Activated T-helper 1 cell treated with anti-CD3 and anti-CD28 coated beads, Interleukin-12 subunit alpha, Interleukin-12 subunit beta, Interleukin-2, Interleukin-4 antibody, amounts not matched to agents 30 ng/mL and 10 ng/mL and 1 ng/mL, durations not matched to agents 14 hours and 24 hours and 36 hours (primary cell): ENCODE results near the gene IMPG2. TPM values are rescaled to one million over a fixed set of nuclear protein-coding genes. Genes with fewer than 3 reads are reported as not detected.

Experiments
- DNase-seq: peaks from one replicate; pipeline ENCODE4 v3.0.0; 2021; ENCODE audit warnings: low spot score
- H3K27ac Mint-ChIP-seq: one replicate; pipeline ENCODE4 v1.8.0; 2021; ENCODE audit warnings: mild to moderate bottlenecking, mixed read lengths
- H3K27me3 Mint-ChIP-seq: one replicate; pipeline ENCODE4 v1.8.0; 2022; ENCODE audit warnings: mild to moderate bottlenecking, moderate library complexity, mixed read lengths; ENCODE audit not compliant: insufficient read depth
- H3K36me3 Mint-ChIP-seq: one replicate; pipeline ENCODE4 v1.8.0; 2021; ENCODE audit warnings: low read depth, mixed read lengths
- H3K4me1 Mint-ChIP-seq: one replicate; pipeline ENCODE4 v1.8.0; 2021; ENCODE audit warnings: low read depth, mixed read lengths
- H3K4me3 Mint-ChIP-seq: one replicate; pipeline ENCODE4 v1.8.0; 2021; ENCODE audit warnings: mild to moderate bottlenecking, moderate library complexity, mixed read lengths
- H3K9me3 Mint-ChIP-seq: one replicate; pipeline ENCODE4 v1.8.0; 2021; ENCODE audit warnings: mixed read lengths
- intact Hi-C: fragments of 100-400 bp; cut with micrococcal nuclease; formaldehyde crosslinking; loops from one replicate; pipeline ENCODE4 v1.15.1; 2024
- total RNA-seq: library from RNA; stranded (reverse); gene quantifications from 2 replicates; pipeline ENCODE4 v1.2.3, GENCODE V29; 2022

The IMPG2 gene
- total RNA-seq, 1 donor from 2014 or later = 0.13 TPM

DNA sequence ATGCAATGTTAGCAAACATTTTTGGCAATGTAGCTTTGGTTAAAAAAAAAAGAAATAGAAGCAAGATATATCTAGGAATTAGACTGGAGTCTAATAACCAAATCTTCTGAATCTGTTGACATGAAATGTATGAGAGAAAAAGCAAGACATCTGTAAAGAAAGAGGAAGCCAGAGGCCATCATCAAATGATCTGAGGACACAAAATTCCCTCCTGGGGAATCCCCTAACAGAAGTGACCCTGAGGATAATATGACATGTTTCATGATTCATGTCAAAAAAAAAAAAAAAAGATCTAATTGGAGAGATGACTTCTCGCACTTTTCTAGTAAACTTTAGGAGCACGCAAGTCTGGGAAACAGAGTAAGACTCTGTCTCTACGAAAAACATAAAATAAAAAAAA, 70.9 kb downstream of the IMPG2 start:
- DNase-seq = no peak
- H3K4me1 Mint-ChIP-seq = no peaks in the 10 kb centered on the region
- H3K36me3 Mint-ChIP-seq = no peaks in the 10 kb centered on the region
- no peak overlapping the region for H3K4me3 Mint-ChIP-seq
- H3K27ac Mint-ChIP-seq = no peak overlapping the region
- intact Hi-C loops = no loop called here
- H3K9me3 Mint-ChIP-seq = no peaks in the 10 kb centered on the region
- no peaks in the 10 kb centered on the region for H3K27me3 Mint-ChIP-seq

DNA sequence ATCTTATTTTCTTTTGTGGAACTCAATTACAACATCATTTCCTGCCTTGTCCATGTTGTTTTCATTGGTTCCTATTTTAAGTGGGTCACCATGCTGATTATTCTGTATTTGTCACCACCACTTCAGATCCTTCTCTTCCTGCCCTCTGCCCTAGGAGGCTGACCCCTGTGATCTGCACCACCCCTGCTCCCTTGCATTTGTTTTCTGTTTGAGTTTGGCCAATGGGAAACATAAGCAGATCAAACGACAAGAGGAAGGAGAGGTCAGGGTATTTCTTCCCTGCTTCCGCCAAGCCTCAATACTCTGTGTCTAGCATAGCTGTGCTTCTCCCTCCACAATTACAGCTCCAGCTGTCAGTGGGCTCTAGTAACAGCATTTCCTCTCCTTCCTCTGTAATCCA, 71.6 kb downstream of the IMPG2 start:
- no peaks in the 10 kb centered on the region for H3K9me3 Mint-ChIP-seq
- no peak overlapping the region for H3K4me3 Mint-ChIP-seq
- no peaks in the 10 kb centered on the region for H3K27me3 Mint-ChIP-seq
- DNase-seq = no peak
- no peaks in the 10 kb centered on the region for H3K36me3 Mint-ChIP-seq
- no peak overlapping the region for H3K27ac Mint-ChIP-seq
- H3K4me1 Mint-ChIP-seq = no peaks in the 10 kb centered on the region
- intact Hi-C loops = no loop called here

DNA sequence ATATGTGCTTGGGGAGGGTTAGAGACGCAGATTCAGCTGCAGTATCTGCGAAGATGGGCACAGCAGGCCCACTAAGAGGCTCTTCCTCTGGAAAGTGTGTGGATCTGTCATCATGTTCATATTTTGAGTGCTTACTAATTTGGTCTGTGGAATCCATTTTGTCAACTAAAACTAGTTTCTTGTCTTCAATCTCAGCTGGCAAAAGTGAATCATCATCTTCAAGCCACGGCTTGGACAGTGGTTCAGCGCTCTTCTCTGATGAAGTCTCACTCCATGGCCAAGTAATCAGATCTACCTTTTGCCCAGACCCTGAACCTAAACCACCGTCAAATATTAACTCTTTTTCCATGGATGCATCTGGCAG, 76.2 kb downstream of the IMPG2 start:
- Mint-ChIP-seq H3K4me3 (no peak overlapping the region), H3K9me3 (no peaks in the 10 kb centered on the region), H3K27ac (no peak overlapping the region), H3K4me1 (no peaks in the 10 kb centered on the region), H3K36me3 (no peaks in the 10 kb centered on the region), H3K27me3 (no peaks in the 10 kb centered on the region)
- intact Hi-C loops = no loop called here
- DNase-seq = no peak

DNA sequence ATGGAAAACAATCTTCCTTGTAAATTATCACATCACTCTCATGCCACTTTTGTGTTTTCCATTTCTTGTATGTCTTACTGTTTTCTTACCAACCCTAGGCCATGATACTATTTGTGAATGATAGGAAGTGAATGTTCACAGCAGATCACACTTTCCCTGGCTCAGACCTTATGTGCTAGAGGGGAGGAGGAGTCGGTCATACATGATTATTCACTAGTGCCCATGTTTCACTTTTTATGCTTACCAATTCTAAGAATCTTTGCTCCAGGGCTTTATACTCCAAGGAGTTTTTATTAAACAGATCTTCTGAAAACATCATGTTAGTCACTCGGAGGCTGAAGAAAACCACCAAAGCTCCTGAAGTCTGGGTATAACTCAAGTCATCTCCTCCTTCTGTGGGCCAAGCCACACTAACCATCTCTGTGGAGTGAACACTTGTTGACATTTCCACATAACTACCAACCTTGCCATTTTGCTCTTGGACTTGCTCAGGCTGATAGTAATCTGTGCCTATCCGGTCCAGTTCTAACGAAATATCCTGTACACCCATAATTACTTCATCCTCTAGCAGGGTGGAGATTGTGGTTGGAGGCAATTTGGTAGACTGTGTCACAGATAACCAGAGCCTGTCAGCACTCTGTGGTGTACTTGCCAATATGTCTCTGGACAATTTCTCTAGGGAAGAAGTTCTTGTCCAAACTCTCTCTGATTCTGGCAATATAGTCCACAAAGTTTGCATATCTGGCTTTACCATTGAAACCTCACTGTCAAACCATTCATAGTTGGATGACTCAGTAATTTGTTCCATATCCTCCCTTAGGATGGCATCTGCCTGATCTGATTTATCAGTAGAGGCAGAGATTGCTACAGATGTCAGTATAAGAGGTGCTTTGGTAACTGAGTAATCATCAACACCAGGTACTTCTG, 76.8 kb downstream of the IMPG2 start:
- Mint-ChIP-seq H3K4me3 (no peak overlapping the region), H3K9me3 (no peaks in the 10 kb centered on the region), H3K36me3 (no peaks in the 10 kb centered on the region), H3K27ac (peak overlapping the region; percentile 14), H3K4me1 (no peaks in the 10 kb centered on the region), H3K27me3 (no peaks in the 10 kb centered on the region)
- no peak for DNase-seq
- intact Hi-C loops = no loop called here

DNA sequence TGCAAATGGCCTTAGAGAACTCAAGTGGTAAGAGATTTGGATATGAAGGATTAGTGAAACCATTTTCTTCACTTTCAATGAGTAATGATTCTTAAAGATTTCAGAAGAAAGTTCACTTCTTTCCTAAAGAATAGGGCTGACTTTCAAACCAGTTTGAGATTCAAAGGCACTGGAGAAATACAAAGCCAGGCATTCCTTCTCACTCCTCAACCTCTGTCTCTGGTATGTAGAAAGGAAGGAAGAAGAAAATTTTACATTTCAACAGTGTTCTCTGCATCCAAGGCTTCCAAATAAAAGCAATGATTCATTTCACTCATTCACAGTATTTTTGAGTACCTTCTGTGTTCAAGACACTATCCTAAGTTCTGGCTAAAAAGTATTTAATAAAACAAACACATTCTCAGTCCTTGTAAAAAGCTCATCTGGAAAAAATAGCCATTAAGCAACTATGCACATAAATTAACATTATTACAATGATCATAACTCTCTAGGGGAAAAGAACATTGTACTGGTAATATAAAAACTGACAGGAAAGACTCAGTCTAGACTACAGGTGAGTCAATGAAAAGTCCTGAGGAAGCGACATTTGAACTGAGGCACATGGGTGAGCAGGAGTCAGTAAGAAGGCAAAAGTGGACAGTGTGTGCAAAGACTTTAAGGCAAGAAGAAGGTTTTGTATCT, 79.5 kb downstream of the IMPG2 start:
- no peak for DNase-seq
- no peaks in the 10 kb centered on the region for H3K9me3 Mint-ChIP-seq
- H3K27me3 Mint-ChIP-seq = no peaks in the 10 kb centered on the region
- intact Hi-C loops = no loop called here
- no peak overlapping the region for H3K27ac Mint-ChIP-seq
- H3K4me1 Mint-ChIP-seq = no peaks in the 10 kb centered on the region
- H3K36me3 Mint-ChIP-seq = no peaks in the 10 kb centered on the region
- no peak overlapping the region for H3K4me3 Mint-ChIP-seq

DNA sequence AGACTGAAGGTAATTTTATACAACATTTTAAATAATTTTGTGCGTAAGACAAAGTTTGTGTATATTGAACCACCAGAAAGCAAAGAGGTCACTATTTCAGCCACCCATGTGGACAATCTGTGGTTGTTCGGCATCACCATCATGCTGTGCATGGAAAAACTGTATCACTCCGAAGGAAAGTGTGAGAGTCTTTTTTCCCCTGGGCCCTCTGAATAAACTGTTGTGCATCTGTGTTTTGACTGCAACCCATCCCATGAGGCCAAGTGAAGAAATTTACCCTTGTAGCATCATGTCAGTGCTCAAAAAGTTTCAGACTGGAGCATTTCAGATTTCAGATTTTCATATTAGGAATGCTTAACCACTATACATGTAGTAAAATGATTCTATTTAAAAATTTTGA, 85.3 kb downstream of the IMPG2 start:
- H3K27me3 Mint-ChIP-seq = no peaks in the 10 kb centered on the region
- H3K9me3 Mint-ChIP-seq = no peaks in the 10 kb centered on the region
- intact Hi-C loops = no loop called here
- H3K27ac Mint-ChIP-seq = no peak overlapping the region
- H3K4me3 Mint-ChIP-seq = no peak overlapping the region
- no peaks in the 10 kb centered on the region for H3K4me1 Mint-ChIP-seq
- no peaks in the 10 kb centered on the region for H3K36me3 Mint-ChIP-seq
- no peak for DNase-seq

DNA sequence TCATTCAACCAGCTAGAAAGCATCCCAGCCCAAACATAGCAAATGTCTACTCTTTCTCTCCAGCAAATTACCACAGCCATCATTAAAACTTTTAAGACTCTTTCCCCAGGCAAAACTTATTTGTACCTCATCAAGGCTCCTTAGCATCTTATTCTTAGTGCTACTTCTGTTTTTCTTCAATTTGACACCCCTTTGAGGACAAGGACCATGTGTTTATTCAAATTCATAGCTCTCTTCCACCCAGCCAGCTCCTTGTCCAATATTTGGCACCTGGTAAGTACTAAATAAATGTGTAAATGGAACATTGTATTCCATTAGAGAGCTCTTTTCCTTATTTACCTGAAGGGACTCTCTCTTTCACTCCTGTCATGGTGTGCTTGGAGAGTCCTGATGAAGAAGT, 89.8 kb downstream of the IMPG2 start:
- intact Hi-C loops = no loop called here
- H3K4me3 Mint-ChIP-seq = no peak overlapping the region
- H3K27ac Mint-ChIP-seq = no peak overlapping the region
- H3K27me3 Mint-ChIP-seq = no peaks in the 10 kb centered on the region
- no peaks in the 10 kb centered on the region for H3K36me3 Mint-ChIP-seq
- H3K9me3 Mint-ChIP-seq = no peaks in the 10 kb centered on the region
- no peaks in the 10 kb centered on the region for H3K4me1 Mint-ChIP-seq
- DNase-seq = no peak

DNA sequence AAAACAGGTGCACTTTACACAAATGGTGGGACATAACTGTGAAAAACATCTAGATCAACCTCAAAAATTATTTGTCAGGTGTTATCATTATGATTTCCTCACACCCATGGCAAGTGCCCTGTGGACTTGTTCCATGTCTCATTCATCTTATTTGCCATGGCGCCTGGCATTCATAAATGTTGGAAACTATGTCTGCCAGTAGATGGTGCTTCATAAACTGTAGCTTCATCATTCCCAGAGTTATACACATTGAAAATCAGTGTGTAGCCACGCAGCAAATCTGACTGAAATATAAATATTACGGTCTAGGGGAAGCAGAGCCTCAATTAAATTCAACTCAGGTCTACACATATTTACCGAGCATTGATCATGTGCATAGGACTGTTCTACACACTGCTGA, 90.7 kb downstream of the IMPG2 start:
- Mint-ChIP-seq H3K27me3 (no peaks in the 10 kb centered on the region), H3K36me3 (no peaks in the 10 kb centered on the region), H3K27ac (no peak overlapping the region), H3K4me3 (no peak overlapping the region), H3K9me3 (no peaks in the 10 kb centered on the region), H3K4me1 (no peaks in the 10 kb centered on the region)
- DNase-seq = no peak
- intact Hi-C loops = no loop called here

DNA sequence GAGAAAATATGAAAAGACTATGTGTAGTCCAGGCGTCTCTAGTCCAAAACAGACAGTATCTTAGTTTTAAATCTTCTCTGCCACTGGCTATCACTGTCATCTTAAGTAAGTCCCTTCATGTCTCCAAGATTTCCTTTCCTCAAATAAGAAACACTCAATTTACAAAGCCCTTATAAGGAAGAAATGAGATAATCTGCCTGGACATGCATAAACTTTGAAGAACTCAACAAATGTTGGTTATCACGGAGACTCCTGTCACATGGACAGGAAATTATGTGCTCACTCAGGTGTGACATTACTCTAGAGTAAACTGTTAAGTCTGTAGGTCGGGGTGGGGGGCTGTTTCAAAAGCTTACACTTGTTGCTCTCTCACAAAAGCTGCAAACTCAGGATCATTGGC, 91.9 kb downstream of the IMPG2 start:
- H3K4me3 Mint-ChIP-seq = no peak overlapping the region
- no peaks in the 10 kb centered on the region for H3K27me3 Mint-ChIP-seq
- no peaks in the 10 kb centered on the region for H3K9me3 Mint-ChIP-seq
- no peak for DNase-seq
- no peak overlapping the region for H3K27ac Mint-ChIP-seq
- intact Hi-C loops = no loop called here
- no peaks in the 10 kb centered on the region for H3K36me3 Mint-ChIP-seq
- H3K4me1 Mint-ChIP-seq = no peaks in the 10 kb centered on the region

DNA sequence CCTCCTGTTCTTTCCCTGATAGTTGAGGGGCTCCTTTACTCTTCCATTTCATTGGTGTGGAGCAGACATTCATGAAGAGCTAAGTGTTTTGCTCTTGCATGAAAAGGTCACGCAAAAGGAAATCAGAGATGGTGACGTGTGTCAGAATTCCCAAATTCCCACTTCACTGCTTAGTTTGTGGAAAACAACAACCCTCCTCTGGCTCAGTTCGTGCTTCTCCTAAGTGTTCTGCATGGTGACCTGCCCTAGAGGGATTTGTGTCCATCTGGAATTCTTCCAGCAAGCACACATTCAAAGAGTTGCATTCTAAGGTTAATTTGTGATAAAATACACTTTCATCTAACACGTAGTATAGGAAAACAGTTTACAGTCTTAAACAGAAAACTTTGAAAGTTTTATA, 95.6 kb downstream of the IMPG2 start:
- H3K4me1 Mint-ChIP-seq = no peaks in the 10 kb centered on the region
- H3K36me3 Mint-ChIP-seq = no peaks in the 10 kb centered on the region

DNA sequence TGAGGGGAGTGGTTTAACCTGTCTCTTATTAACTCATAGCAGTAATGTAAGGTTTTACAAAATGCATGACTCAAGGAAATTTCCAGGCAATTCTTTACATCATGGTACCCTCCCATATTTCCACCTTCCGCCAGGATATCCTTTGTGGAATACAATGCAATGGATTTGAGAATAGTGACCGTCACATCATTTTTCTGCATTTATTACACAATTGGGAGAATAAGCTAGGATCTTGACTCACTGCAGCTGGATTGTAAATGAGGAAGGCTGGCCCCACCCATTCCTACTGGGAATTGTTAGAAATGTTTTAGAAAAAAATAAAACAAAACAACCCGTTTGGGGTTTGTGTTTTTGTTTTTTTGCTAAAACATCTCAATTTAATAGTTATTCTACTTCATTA, 97.4 kb downstream of the IMPG2 start:
- Mint-ChIP-seq H3K36me3 (no peaks in the 10 kb centered on the region), H3K27me3 (no peaks in the 10 kb centered on the region), H3K4me1 (no peaks in the 10 kb centered on the region), H3K9me3 (peaks cover 11% of the 10 kb centered on the region), H3K27ac (no peak overlapping the region), H3K4me3 (no peak overlapping the region)
- intact Hi-C loops = no loop called here
- DNase-seq = no peak

More for the DNA sequence above, 95.6 kb downstream of the IMPG2 start:
- H3K27me3 Mint-ChIP-seq = no peaks in the 10 kb centered on the region
- DNase-seq = no peak
- intact Hi-C loops = no loop called here
- H3K27ac Mint-ChIP-seq = no peak overlapping the region
- no peak overlapping the region for H3K4me3 Mint-ChIP-seq
- H3K9me3 Mint-ChIP-seq = peaks cover 5% of the 10 kb centered on the region

DNA sequence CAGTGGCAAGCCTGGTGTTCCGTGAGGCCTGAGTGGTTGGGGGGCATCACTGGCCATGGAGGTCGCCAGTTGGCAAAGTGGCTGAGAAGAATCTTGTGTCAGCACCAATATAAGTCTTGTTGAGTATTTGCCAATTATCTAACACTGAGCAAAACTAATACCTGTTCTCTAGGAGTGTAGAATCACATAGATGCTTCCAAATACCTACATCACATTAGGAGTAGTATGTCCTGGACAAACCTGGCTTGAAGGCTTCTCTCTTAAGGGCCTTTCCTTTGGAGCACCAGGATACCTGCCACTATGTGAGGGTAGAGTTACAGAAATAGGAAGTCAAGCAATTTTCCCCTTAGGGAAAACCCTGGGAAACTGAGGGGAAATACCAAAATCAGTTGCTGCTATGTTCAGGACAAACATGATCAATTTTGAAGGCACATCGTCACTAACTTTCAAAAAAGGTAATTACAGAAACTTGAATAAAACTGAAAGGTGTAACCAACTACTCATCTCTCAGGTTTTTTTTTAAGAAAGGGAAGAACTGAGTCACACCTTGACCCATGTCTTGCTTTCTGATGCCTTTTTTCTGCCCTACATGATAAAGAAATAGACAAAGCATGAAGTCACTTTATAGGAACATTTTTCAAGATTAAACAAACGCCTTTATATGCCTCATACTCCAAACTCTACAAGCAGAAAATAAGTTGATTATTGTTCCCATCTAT, 100.4 kb downstream of the IMPG2 start:
- Mint-ChIP-seq H3K27ac (no peak overlapping the region), H3K9me3 (peaks cover 11% of the 10 kb centered on the region), H3K36me3 (no peaks in the 10 kb centered on the region), H3K4me1 (no peaks in the 10 kb centered on the region), H3K27me3 (no peaks in the 10 kb centered on the region), H3K4me3 (no peak overlapping the region)
- intact Hi-C loops = no loop called here
- no peak for DNase-seq
